HFFc6 (cell line): ENCODE results near the gene ZNF750. TPM values are rescaled to one million over a fixed set of nuclear protein-coding genes. Genes with fewer than 3 reads are reported as not detected.

Experiments
- DNase-seq: peaks from one replicate; pipeline ENCODE4 v3.0.0-alpha.2; 2018
- H3K27ac Mint-ChIP-seq: 2 replicates; pipeline ENCODE4 v1.8.0; 2020; ENCODE audit warnings: mild to moderate bottlenecking, mixed read lengths
- H3K27me3 Mint-ChIP-seq: 2 replicates; pipeline ENCODE4 v1.8.0; 2021; ENCODE audit warnings: mild to moderate bottlenecking, moderate library complexity, mixed read lengths; ENCODE audit not compliant: insufficient read depth
- H3K36me3 Mint-ChIP-seq: 2 replicates; pipeline ENCODE4 v1.8.0; 2021; ENCODE audit warnings: low read depth, mixed read lengths
- H3K4me1 Mint-ChIP-seq: 2 replicates; pipeline ENCODE4 v1.8.0; 2020; ENCODE audit warnings: low read depth, mixed read lengths
- H3K4me3 Mint-ChIP-seq: 2 replicates; pipeline ENCODE4 v1.8.0; 2020; ENCODE audit warnings: mild to moderate bottlenecking, moderate library complexity, mixed read lengths
- H3K9me3 Mint-ChIP-seq: 2 replicates; pipeline ENCODE4 v1.8.0; 2020; ENCODE audit warnings: mild to moderate bottlenecking, mixed read lengths
- total RNA-seq, 6 experiments: library from RNA; stranded (reverse); fragmentation: NEBNext Ultra II Directional; extraction: Animal tissue kit (Norgen Biotek cat#: 25700); gene quantifications; 2 replicates in 1 of 6; 3 replicates in 5 of 6; pipeline ENCODE4 v1.2.3, GENCODE V29; 2021
- TF ChIP-seq, protein P1 (sequence below): fragments of 200-600 bp; sonication (generic); IDR thresholded peaks from 2 replicates; pipeline ENCODE4 v1.5.0; 2021; ENCODE audit warnings: antibody characterized with exemption, mild to moderate bottlenecking

ZNF750 gene
- total RNA-seq, 6 experiments from 2014 or later = not detected

DNA sequence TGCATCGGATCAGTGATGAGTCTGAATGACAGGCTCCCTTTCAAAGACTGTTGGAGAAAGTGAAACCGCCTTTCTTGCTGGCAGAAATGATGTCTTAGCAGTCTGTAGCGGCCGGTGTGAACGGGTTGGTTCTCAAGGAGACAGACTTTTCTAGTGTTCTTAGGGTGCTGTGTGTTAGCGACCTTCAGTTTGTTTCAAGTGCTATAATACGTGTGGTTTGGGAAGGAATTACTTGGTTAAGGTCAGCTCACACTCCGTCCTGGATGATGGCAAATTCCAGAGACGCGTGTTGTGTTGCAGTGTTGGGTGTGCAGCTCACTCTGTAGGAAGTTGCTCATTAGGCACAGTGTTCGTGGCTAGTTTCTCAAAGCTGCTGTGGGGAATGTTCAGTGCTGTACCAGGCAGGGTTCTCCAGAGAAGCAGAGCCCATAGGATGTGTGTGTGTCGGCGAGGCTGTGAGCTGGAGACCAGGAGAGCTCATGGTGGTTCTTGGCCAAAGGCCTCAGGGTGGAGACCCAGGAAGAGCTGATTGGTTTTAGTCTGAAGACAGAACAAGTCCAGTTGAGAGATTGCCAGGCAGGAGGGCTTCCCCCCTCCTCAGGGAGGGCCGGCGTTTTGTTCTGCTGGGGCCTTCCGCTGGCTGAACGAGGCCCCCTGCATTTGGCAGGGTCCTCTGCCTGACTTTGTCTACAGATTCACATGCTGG lies 37.6 kb downstream of the ZNF750 start:
- Mint-ChIP-seq H3K36me3 (peaks cover 26% of the 10 kb centered on the region), H3K4me3 (no peak overlapping the region), H3K27me3 (no peaks in the 10 kb centered on the region; the same call in 1 of the 2 replicates), H3K4me1 (no peaks in the 10 kb centered on the region; the same call in 1 of the 2 replicates), H3K27ac (no peak overlapping the region), H3K9me3 (peaks cover 9% of the 10 kb centered on the region)
- DNase-seq = no peak
- TF ChIP-seq, protein P1, sequence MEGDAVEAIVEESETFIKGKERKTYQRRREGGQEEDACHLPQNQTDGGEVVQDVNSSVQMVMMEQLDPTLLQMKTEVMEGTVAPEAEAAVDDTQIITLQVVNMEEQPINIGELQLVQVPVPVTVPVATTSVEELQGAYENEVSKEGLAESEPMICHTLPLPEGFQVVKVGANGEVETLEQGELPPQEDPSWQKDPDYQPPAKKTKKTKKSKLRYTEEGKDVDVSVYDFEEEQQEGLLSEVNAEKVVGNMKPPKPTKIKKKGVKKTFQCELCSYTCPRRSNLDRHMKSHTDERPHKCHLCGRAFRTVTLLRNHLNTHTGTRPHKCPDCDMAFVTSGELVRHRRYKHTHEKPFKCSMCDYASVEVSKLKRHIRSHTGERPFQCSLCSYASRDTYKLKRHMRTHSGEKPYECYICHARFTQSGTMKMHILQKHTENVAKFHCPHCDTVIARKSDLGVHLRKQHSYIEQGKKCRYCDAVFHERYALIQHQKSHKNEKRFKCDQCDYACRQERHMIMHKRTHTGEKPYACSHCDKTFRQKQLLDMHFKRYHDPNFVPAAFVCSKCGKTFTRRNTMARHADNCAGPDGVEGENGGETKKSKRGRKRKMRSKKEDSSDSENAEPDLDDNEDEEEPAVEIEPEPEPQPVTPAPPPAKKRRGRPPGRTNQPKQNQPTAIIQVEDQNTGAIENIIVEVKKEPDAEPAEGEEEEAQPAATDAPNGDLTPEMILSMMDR = no peak

DNA sequence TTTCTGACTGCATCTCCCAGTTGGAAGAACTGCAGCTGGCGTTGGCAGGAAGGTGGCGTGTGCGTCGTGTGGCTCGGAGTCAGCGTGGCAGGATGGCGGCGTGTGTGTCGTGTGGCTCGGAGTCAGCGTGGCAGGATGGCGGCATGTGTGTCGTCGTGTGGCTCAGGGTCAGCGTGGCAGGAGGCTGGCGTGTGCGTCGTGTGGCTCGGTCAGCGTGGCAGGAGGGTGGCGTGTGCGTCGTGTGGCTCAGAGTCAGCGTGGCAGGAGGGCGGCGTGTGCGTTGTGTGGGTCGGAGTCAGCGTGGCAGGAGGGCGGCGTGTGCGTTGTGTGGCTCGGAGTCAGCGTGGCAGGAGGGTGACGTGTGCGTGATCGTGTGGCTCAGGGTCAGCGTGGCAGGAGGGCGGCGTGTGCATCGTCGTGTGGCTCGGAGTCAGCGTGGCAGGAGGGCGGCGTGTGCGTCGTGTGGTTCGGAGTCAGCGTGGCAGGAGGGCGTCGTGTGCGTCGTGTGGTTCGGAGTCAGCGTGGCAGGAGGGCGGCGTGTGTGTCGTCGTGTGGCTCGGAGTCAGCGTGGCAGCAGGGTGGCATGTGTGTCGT lies 38.3 kb downstream of the ZNF750 start:
- H3K27ac Mint-ChIP-seq = no peak overlapping the region
- H3K4me3 Mint-ChIP-seq = no peak overlapping the region
- H3K4me1 Mint-ChIP-seq = no peaks in the 10 kb centered on the region; the same call in 1 of the 2 replicates
- DNase-seq = no peak
- TF ChIP-seq, protein P1 = no peak
- peaks cover 9% of the 10 kb centered on the region for H3K9me3 Mint-ChIP-seq
- peaks cover 26% of the 10 kb centered on the region for H3K36me3 Mint-ChIP-seq
- H3K27me3 Mint-ChIP-seq = no peaks in the 10 kb centered on the region; the same call in 1 of the 2 replicates

DNA sequence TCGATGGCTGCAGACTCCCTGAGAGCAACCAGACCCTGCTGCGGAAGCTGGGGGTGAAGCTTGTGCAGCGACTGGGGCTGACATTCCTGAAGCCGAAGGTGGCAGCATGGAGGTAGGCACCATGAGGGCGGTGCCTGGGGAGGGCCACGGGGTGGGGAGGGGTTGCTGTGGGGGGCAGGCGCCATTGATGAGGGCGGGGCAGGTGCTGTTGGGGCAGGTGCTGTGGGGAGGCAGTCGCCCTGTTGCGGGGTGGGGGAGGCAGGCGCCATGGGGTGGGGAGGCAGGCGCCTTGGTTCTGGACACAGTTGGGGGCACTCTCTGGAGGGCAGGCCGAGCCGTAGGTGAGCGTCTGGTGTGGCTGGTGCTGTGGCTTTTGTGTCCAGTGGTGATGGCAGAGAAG lies 38.9 kb downstream of the ZNF750 start:
- Mint-ChIP-seq H3K4me1 (no peaks in the 10 kb centered on the region; the same call in 1 of the 2 replicates), H3K4me3 (no peak overlapping the region), H3K27ac (no peak overlapping the region), H3K36me3 (peaks cover 26% of the 10 kb centered on the region), H3K27me3 (no peaks in the 10 kb centered on the region; the same call in 1 of the 2 replicates), H3K9me3 (peaks cover 9% of the 10 kb centered on the region)
- no peak for DNase-seq
- TF ChIP-seq, protein P1 = no peak

DNA sequence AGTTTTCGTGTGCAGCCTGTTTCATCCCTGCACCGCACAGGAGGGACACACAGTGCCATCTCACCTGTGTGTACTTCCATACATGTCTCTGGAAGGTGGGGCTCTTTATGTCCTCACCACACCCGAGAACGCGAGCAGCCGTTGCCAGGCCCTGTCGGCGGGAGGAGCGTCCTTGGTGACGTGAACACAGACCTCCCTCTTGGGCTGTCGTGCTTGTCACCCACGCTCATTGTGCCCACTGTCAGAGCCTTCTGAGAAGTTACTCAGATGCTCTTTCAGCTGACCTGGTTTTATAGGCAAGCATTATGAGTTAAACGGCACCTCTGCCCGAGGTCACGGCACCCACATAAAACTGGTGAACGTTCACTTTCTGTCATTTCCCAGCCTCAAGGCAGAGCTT lies 40.2 kb downstream of the ZNF750 start:
- Mint-ChIP-seq H3K9me3 (peaks cover 9% of the 10 kb centered on the region), H3K4me3 (no peak overlapping the region), H3K27me3 (no peaks in the 10 kb centered on the region; the same call in none of the 2 replicates), H3K4me1 (no peaks in the 10 kb centered on the region; the same call in 1 of the 2 replicates), H3K27ac (no peak overlapping the region), H3K36me3 (peaks cover 26% of the 10 kb centered on the region)
- DNase-seq = no peak
- TF ChIP-seq, protein P1 = no peak

DNA sequence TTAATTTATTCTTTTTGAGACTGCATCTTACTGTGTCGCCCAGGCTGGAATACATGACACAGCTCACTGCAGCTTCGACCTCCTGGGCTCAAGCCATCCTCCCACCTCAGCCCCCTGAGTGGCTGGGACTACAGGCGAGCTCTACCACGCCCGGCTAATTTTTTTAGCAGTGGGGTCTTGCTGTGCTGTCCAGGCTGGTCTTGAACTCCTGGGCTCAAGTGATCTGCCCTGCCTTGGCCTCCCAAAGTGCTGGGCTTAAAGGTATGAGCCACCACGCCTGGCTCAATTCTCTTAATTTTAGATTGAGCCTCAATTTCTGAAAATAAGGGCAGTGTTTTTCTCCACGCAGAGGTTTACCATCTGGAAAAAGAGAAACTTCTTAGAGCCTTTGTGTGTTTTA lies 41.1 kb downstream of the ZNF750 start:
- no peaks in the 10 kb centered on the region; the same call in none of the 2 replicates for H3K27me3 Mint-ChIP-seq

More for the DNA sequence above, 41.1 kb downstream of the ZNF750 start:
- no peak overlapping the region for H3K4me3 Mint-ChIP-seq
- DNase-seq = no peak
- peaks cover 9% of the 10 kb centered on the region for H3K9me3 Mint-ChIP-seq
- TF ChIP-seq, protein P1 = no peak
- no peak overlapping the region for H3K27ac Mint-ChIP-seq
- H3K36me3 Mint-ChIP-seq = peaks cover 26% of the 10 kb centered on the region
- H3K4me1 Mint-ChIP-seq = no peaks in the 10 kb centered on the region; the same call in 1 of the 2 replicates
